ENCODE measurements around the gene TULP1. TPM values are rescaled to one million over a fixed set of nuclear protein-coding genes. Genes with fewer than 3 reads are reported as not detected.
A peak's percentile ranks its signal among the peaks of the same experiment; 100 is the strongest.

The TULP1 gene
- total RNA-seq, 1 experiment from 2014 or later: not detected

- Histone ChIP-seq H3K4me3 (ENCODE audit: low read depth, low read length, poor library complexity, severe bottlenecking) (no peak overlapping the region), H3K4me1 (ENCODE audit: insufficient read depth, low read length, poor library complexity, severe bottlenecking) (peaks cover 9% of the 10 kb centered on the region), H3K36me3 (ENCODE audit: insufficient read depth, low read length, poor library complexity, severe bottlenecking) (no peaks in the 10 kb centered on the region), H3K9me3 (ENCODE audit: low read depth, low read length, poor library complexity, severe bottlenecking) (no peaks in the 10 kb centered on the region), H3K27ac (ENCODE audit: low read depth, low read length, poor library complexity, severe bottlenecking) (no peak overlapping the region), H3K27me3 (replicated peaks; ENCODE audit: insufficient read depth, low read depth, low read length, poor library complexity) (no peaks in the 10 kb centered on the region)
- intact Hi-C loops (cut with micrococcal nuclease; ENCODE audit: unreplicated experiment): no loop called here
- no peak for DNase-seq (ENCODE audit: low spot score)
- ChIA-PET CTCF (interaction anchor here (2.1 kb wide), 1 partner anchor 106 kb away, joined by 42 read pairs; the partner anchor contains the start of gene PPARD), POLR2A (ENCODE audit: low non-redundant PET) (no interaction called here)
- no TSS peak for BruUV-seq (replicated peaks)
- TF ChIP-seq CTCF (conservative IDR thresholded peaks at IDR 0.05; ENCODE audit: low read depth, low read length) (no peak), EZH2 (IDR thresholded peaks at IDR 0.05; ENCODE audit: borderline replicate concordance, low read depth, low read length, poor library complexity, severe bottlenecking) (no peak)
These were observed 64.5 kb downstream of the TULP1 start for GRCh38 chr6:35448191-35448590.

Small RNA genes lying within 50 kb of the gene (microRNA-seq; reads per million reads assigned to microRNA genes)
- 6.5 reads per million, percentile 21 among the genes with 10 or more reads in this experiment for gene MIR7111

Other genes with a start within 250 kb of the TULP1 start
- 0.37 and 0.44 TPM in 2 replicates for gene DEF6, start 215.1 kb downstream of the TULP1 start, total RNA-seq (2021)
- gene PPARD, start 170.3 kb downstream of the TULP1 start, total RNA-seq (2021): 13.8 and 15.4 TPM in 2 replicates
- 19.2 and 23.4 TPM in 2 replicates for gene FANCE, start 60.6 kb downstream of the TULP1 start, total RNA-seq (2021)
- gene RPL10A, start 44.5 kb downstream of the TULP1 start, total RNA-seq (2021): 1,064 and 1,085 TPM in 2 replicates
- 10.3 and 17.0 TPM in 2 replicates for gene TEAD3, start 15.8 kb downstream of the TULP1 start, total RNA-seq (2021)
- 20.4 and 26.2 TPM in 2 replicates for gene FKBP5, start 176.0 kb upstream of the TULP1 start, total RNA-seq (2021)
- gene ARMC12, start 224.1 kb upstream of the TULP1 start, total RNA-seq (2021): 0.74 and 1.0 TPM in 2 replicates

Measured in A673 (cell line).